Measurements from ENCODE around the gene ZNF750.

- TF ChIP-seq CTCF (optimal IDR thresholded peaks at IDR 0.05 in 1 of 3, IDR thresholded peaks at IDR 0.05 in 1 of 3, conservative IDR thresholded peaks at IDR 0.05 in 1 of 3; ENCODE audit: extremely low read depth in 1 of 3, insufficient read depth in 2 of 3, low read length in 3 of 3): peak; percentile 55 to 76 (median 63)
- TF ChIP-seq EZH2 (IDR thresholded peaks at IDR 0.05; ENCODE audit: low read length): no peak
These were observed 37.0 kb upstream of the ZNF750 start for GRCh38 chr17:82876602-82877379.

Measured in keratinocyte (primary cell).